ENCODE data around the gene BCR. TPM values are rescaled to one million over a fixed set of nuclear protein-coding genes. Genes with fewer than 3 reads are reported as not detected.

The BCR gene
- total RNA-seq, 2 experiments from 2014 or later = 42.2 to 51.3 TPM

- POLR2A ChIA-PET = interaction anchor here (0.6 to 4.0 kb wide), 8 partner anchors 10 to 254 kb away, joined by 3 to 17 read pairs (median 4); no protein-coding TSS in a partner anchor
- no peaks in the 10 kb centered on the region for H3K9me2 ChIP-seq (ENCODE audit: insufficient read depth, low read length)
- H3K79me2 ChIP-seq (ENCODE audit: insufficient read depth, low read depth, low read length) = no peaks in the 10 kb centered on the region
- no TSS peak for BruUV-seq (replicated peaks)
- H3K36me3 ChIP-seq (ENCODE audit: insufficient read depth, low read length) = no peaks in the 10 kb centered on the region
- peak overlapping the region; percentile 17; the same call in 1 of the 2 replicates for H2AFZ ChIP-seq (ENCODE audit: low read length)
- no peaks in the 10 kb centered on the region for H3K9me3 ChIP-seq (ENCODE audit: low read length)
- no peaks in the 10 kb centered on the region for H4K20me1 ChIP-seq (ENCODE audit: insufficient read depth, low read length)
- DNase-seq (ENCODE audit: low spot score) = no peak
- peaks cover 71% of the 10 kb centered on the region for H3K4me1 ChIP-seq (ENCODE audit: insufficient read depth, low read length, poor library complexity, severe bottlenecking)
- CTCF ChIA-PET (ENCODE audit: unreplicated experiment) = interaction anchor here (0.7 kb wide), 1 partner anchor 103 kb away, joined by 3 read pairs; no protein-coding TSS in a partner anchor
- peak overlapping the region; percentile 35 for H3K4me3 ChIP-seq (ENCODE audit: low read depth, low read length, poor library complexity, severe bottlenecking)
- peak overlapping the region; percentile 68 for H3K4me2 ChIP-seq (ENCODE audit: low read length)
- H3K27ac ChIP-seq (ENCODE audit: low read depth, low read length, poor library complexity, severe bottlenecking) = peak overlapping the region; percentile 94
- intact Hi-C loops (cut with micrococcal nuclease; ENCODE audit: unreplicated experiment) = loop anchor here (2.0 to 5.0 kb wide), 2 partner anchors 36 to 272 kb away; no protein-coding TSS in a partner anchor
- TF ChIP-seq, protein P1, sequence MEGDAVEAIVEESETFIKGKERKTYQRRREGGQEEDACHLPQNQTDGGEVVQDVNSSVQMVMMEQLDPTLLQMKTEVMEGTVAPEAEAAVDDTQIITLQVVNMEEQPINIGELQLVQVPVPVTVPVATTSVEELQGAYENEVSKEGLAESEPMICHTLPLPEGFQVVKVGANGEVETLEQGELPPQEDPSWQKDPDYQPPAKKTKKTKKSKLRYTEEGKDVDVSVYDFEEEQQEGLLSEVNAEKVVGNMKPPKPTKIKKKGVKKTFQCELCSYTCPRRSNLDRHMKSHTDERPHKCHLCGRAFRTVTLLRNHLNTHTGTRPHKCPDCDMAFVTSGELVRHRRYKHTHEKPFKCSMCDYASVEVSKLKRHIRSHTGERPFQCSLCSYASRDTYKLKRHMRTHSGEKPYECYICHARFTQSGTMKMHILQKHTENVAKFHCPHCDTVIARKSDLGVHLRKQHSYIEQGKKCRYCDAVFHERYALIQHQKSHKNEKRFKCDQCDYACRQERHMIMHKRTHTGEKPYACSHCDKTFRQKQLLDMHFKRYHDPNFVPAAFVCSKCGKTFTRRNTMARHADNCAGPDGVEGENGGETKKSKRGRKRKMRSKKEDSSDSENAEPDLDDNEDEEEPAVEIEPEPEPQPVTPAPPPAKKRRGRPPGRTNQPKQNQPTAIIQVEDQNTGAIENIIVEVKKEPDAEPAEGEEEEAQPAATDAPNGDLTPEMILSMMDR (conservative IDR thresholded peaks at IDR 0.05; ENCODE audit: low read length) = no peak
- TF ChIP-seq EZH2phosphoT487 (IDR thresholded peaks at IDR 0.05; ENCODE audit: borderline replicate concordance, low read depth, low read length) = no peak
Measured at GRCh38 chr22:23138584-23139435, 41.5 kb upstream of the BCR start.

- no peaks in the 10 kb centered on the region for H3K9me3 ChIP-seq (ENCODE audit: low read length)
- TF ChIP-seq, protein P1 (conservative IDR thresholded peaks at IDR 0.05; ENCODE audit: low read length) = no peak
- H3K4me3 ChIP-seq (ENCODE audit: low read depth, low read length, poor library complexity, severe bottlenecking) = no peak overlapping the region
- H3K36me3 ChIP-seq (ENCODE audit: insufficient read depth, low read length) = no peaks in the 10 kb centered on the region
- H3K27ac ChIP-seq (ENCODE audit: low read depth, low read length, poor library complexity, severe bottlenecking) = peak overlapping the region; percentile 78
- peaks cover 87% of the 10 kb centered on the region for H3K4me1 ChIP-seq (ENCODE audit: insufficient read depth, low read length, poor library complexity, severe bottlenecking)
- ChIA-PET POLR2A (interaction anchor here (0.6 to 4.0 kb wide), 6 partner anchors 13 to 198 kb away, joined by 3 to 17 read pairs (median 4); no protein-coding TSS in a partner anchor), CTCF (ENCODE audit: unreplicated experiment) (interaction anchor here (0.5 kb wide), 1 partner anchor 26 kb away, joined by 3 read pairs; no protein-coding TSS in a partner anchor)
- H3K9me2 ChIP-seq (ENCODE audit: insufficient read depth, low read length) = no peaks in the 10 kb centered on the region
- no peak overlapping the region; the same call in 1 of the 2 replicates for H2AFZ ChIP-seq (ENCODE audit: low read length)
- intact Hi-C loops (cut with micrococcal nuclease; ENCODE audit: unreplicated experiment) = no loop called here
- BruUV-seq (replicated peaks) = no TSS peak
- H4K20me1 ChIP-seq (ENCODE audit: insufficient read depth, low read length) = no peaks in the 10 kb centered on the region
- DNase-seq (ENCODE audit: low spot score) = no peak
- H3K79me2 ChIP-seq (ENCODE audit: insufficient read depth, low read depth, low read length) = no peaks in the 10 kb centered on the region
- H3K4me2 ChIP-seq (ENCODE audit: low read length) = peak overlapping the region; percentile 98
Measured at GRCh38 chr22:23140385-23140784, 39.9 kb upstream of the BCR start.
